Gastroesophageal sphincter (tissue), 4 donors: Measurements from ENCODE around the gene LIPE. TPM values are rescaled to one million over a fixed set of nuclear protein-coding genes. Genes with fewer than 3 reads are reported as not detected.

Experiments
- ATAC-seq: fragments of 150-250 bp; one replicate; pipeline ENCODE4 v1.9.1; 2016; ENCODE audit warnings: mild to moderate bottlenecking, moderate library complexity
- H3K27ac ChIP-seq, 4 donors: fragments of 200-600 bp; sonication (generic) in 3 of 4; 1 replicate in 3 of 4; 2 replicates in 1 of 4; pipeline ENCODE4 v1.5.1; 2016 to 2019
- H3K27me3 ChIP-seq: fragments of 200-600 bp; sonication (generic); one replicate; pipeline ENCODE4 v1.5.1; 2019
- H3K36me3 ChIP-seq, 2 donors: fragments of 200-600 bp; sonication (generic); one replicate each; pipeline ENCODE4 v1.5.1; 2019; ENCODE audit warnings: control low read depth in 1 of 2
- H3K4me1 ChIP-seq, 3 donors: fragments of 200-600 bp; sonication (generic); 1 replicate in 2 of 3; 2 replicates in 1 of 3; pipeline ENCODE4 v1.5.1; 2016 to 2019; ENCODE audit warnings: control low read depth in 2 of 3
- H3K4me3 ChIP-seq, 2 donors: fragments of 200-600 bp; sonication (generic); one replicate each; pipeline ENCODE4 v1.5.1; 2019; ENCODE audit warnings: mild to moderate bottlenecking in 1 of 2, moderate library complexity in 1 of 2
- H3K9me3 ChIP-seq, 3 donors: fragments of 200-600 bp; sonication (generic); one replicate each; pipeline ENCODE4 v1.5.1; 2017 to 2019; ENCODE audit warnings: control low read depth in 2 of 3
- EP300 ChIP-seq: sonication (generic); formaldehyde crosslinking; IDR thresholded peaks from one replicate; pipeline ENCODE4 v1.6.1; 2017; ENCODE audit warnings: antibody characterized with exemption, mild to moderate bottlenecking
- POLR2A ChIP-seq, 2 donors: fragments of 450-650 bp; IDR thresholded peaks; one replicate each; pipeline ENCODE4 v1.6.1; 2017; ENCODE audit warnings: antibody characterized with exemption in 2 of 2, mild to moderate bottlenecking in 2 of 2, moderate library complexity in 1 of 2
- POLR2AphosphoS5 ChIP-seq: sonication (generic); formaldehyde crosslinking; IDR thresholded peaks from one replicate; pipeline ENCODE4 v1.6.1; 2017; ENCODE audit warnings: antibody characterized with exemption
- WGBS, 2 donors: methylation state at CpG; one replicate each; pipeline ENCODE4 v1.1.5; 2018; ENCODE audit warnings: low coverage in 1 of 2; 5-methylcytosine and 5-hydroxymethylcytosine counted together
- small RNA-seq, 4 donors: library from RNA; depleted of rRNA; stranded (forward); fragments of <200 nt; gene quantifications; one replicate each; pipeline ENCODE3, GENCODE V24; 2016
- total RNA-seq, 4 donors: library from RNA; depleted of rRNA; stranded (reverse); fragments of >200 nt; gene quantifications; one replicate each; pipeline ENCODE4 v1.1.0, GENCODE V29; 2016
- TF ChIP-seq, protein P1 (sequence below), 4 experiments: fragments of 200-600 bp in 2 of 4; fragments of 450-650 bp in 2 of 4; sonication (generic) in 1 of 4; IDR thresholded peaks; one replicate each; pipeline ENCODE4 v1.5.1; 2017 to 2019; ENCODE audit warnings: antibody characterized with exemption in 4 of 4, mild to moderate bottlenecking in 2 of 4, moderate library complexity in 2 of 4

Gene LIPE
- total RNA-seq, 4 donors from 2014 or later: 3.4 to 15.3 (median 6.6) TPM

DNA sequence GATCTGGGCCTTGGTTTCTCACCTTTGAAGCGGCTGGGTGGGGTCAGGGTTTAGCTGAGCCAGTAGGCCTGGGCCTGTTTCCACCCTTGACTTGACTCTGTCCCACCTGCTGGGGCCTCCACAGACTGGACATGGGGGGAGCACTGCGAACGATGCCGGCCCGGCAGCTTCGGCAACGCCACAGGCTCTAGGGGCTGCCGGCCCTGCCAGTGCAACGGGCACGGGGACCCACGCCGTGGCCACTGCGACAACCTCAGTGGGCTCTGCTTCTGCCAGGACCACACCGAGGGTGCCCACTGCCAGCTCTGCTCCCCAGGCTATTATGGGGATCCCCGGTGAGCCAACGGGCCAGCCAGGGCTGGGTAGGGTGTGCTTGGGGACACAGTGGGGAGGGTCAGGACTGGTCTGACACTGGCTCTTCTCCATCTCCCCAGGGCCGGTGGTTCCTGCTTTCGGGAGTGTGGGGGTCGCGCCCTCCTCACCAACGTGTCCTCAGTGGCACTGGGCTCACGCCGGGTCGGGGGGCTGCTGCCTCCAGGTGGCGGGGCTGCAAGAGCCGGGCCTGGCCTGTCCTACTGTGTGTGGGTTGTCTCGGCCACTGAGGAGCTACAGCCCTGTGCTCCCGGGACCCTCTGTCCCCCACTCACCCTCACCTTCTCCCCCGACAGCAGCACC is 73.7 kb downstream of the LIPE start:
- Histone ChIP-seq H3K4me1 (no peaks in the 10 kb centered on the region), H3K27me3 (no peaks in the 10 kb centered on the region), H3K9me3 (no peaks in the 10 kb centered on the region), H3K36me3 (peaks cover 0 to 97% of the 10 kb centered on the region in 2 donors), H3K4me3 (no peak overlapping the region), H3K27ac (no peak overlapping the region)
- WGBS, 2 donors: 85 to 100% methylated on average over 1 to 5 of the region's 29 CpGs
- TF ChIP-seq, protein P1, sequence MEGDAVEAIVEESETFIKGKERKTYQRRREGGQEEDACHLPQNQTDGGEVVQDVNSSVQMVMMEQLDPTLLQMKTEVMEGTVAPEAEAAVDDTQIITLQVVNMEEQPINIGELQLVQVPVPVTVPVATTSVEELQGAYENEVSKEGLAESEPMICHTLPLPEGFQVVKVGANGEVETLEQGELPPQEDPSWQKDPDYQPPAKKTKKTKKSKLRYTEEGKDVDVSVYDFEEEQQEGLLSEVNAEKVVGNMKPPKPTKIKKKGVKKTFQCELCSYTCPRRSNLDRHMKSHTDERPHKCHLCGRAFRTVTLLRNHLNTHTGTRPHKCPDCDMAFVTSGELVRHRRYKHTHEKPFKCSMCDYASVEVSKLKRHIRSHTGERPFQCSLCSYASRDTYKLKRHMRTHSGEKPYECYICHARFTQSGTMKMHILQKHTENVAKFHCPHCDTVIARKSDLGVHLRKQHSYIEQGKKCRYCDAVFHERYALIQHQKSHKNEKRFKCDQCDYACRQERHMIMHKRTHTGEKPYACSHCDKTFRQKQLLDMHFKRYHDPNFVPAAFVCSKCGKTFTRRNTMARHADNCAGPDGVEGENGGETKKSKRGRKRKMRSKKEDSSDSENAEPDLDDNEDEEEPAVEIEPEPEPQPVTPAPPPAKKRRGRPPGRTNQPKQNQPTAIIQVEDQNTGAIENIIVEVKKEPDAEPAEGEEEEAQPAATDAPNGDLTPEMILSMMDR (IDR thresholded peaks at IDR 0.05): no peak
- TF ChIP-seq POLR2AphosphoS5 (no peak), POLR2A (IDR thresholded peaks at IDR 0.05) (no peak), EP300 (no peak)
- ATAC-seq: no peak

GRCh38 chr19:42352301-42353259 is 74.6 kb downstream of the LIPE start:
- WGBS, 2 donors: 80% methylated on average over 2 to 7 of the region's 31 CpGs
- TF ChIP-seq POLR2AphosphoS5: no peak
- TF ChIP-seq EP300: no peak
- TF ChIP-seq POLR2A (IDR thresholded peaks at IDR 0.05): no peak
- TF ChIP-seq, protein P1 (IDR thresholded peaks at IDR 0.05): no peak
- H3K27me3 ChIP-seq: no peaks in the 10 kb centered on the region
- no peak overlapping the region for H3K27ac ChIP-seq
- H3K4me3 ChIP-seq: no peak overlapping the region
- no peak for ATAC-seq
- H3K36me3 ChIP-seq: peaks cover 0 to 97% of the 10 kb centered on the region in 2 donors
- no peaks in the 10 kb centered on the region for H3K9me3 ChIP-seq
- no peaks in the 10 kb centered on the region for H3K4me1 ChIP-seq

Small RNAs within 50 kb of the gene (small RNA-seq; reads per million reads assigned to genes)
- gene RNU4-60P: 0 reads per million in 4 donors

Other genes with a start within 250 kb of the LIPE start
- gene DEDD2, start 209.7 kb downstream of the LIPE start, total RNA-seq: 10 to 100 TPM; 31.1 to 39.3 (median 33.4) TPM
- 10 to 100 TPM in 1 of 4 donors, 1 to 10 TPM in 3; 4.6 to 10.4 (median 7.8) TPM for gene ZNF526, start 207.1 kb downstream of the LIPE start, total RNA-seq
- 10 to 100 TPM; 30.8 to 51.0 (median 35.1) TPM for gene GSK3A, start 184.8 kb downstream of the LIPE start, total RNA-seq
- 10 to 100 TPM; 28.4 to 46.4 (median 39.9) TPM for gene ERF, start 172.3 kb downstream of the LIPE start, total RNA-seq
- gene CIC, start 158.1 kb downstream of the LIPE start, total RNA-seq: 10 to 100 TPM; 31.4 to 69.4 (median 49.0) TPM
- under 1 TPM in 1 of 4 donors, not detected in 3; 0.93 TPM for gene PRR19, start 125.3 kb downstream of the LIPE start, total RNA-seq
- 10 to 100 TPM in 1 of 4 donors, 1 to 10 TPM in 2, under 1 TPM in 1; 0.93 to 13.6 (median 5.8) TPM for gene PAFAH1B3, start 124.8 kb downstream of the LIPE start, total RNA-seq
- under 1 TPM in 1 of 4 donors, not detected in 3; 0.27 TPM for gene TMEM145, start 114.1 kb downstream of the LIPE start, total RNA-seq
- gene MEGF8, start 101.8 kb downstream of the LIPE start, total RNA-seq: 10 to 100 TPM; 13.9 to 44.4 (median 18.1) TPM
- 10 to 100 TPM in 1 of 4 donors, 1 to 10 TPM in 1, not detected in 2; 1.7 to 17.5 TPM for gene CNFN, start 37.1 kb downstream of the LIPE start, total RNA-seq
- 1 to 10 TPM in 1 of 4 donors, not detected in 3; 6.5 TPM for gene CXCL17, start 15.6 kb upstream of the LIPE start, total RNA-seq
- gene CEACAM1, start 101.1 kb upstream of the LIPE start, total RNA-seq: 10 to 100 TPM in 1 of 4 donors, 1 to 10 TPM in 1, under 1 TPM in 2; 0.66 to 10.1 (median 0.99) TPM
- gene CEACAM8, start 167.5 kb upstream of the LIPE start, total RNA-seq: not detected